ENCODE results near the gene RAB20.
"Not testable (repeated sequence)": the region's sequence is repeated elsewhere in the genome, so short reads cannot be mapped to it uniquely, and the experiment has no call there.

RAB20 gene

GRCh38 chr13:110561344-110562035 lies at the start of gene RAB20:
Gene RAB20 (minus strand): TSS chr13:110561722. CDS start chr13:110561519, 203 bp downstream.
- DNase-seq (ENCODE audit: low read depth in 2 of 3, low spot score in 2 of 3), result peak in 2 of 3 experiments; percentile 31 to 33

- no peak for DNase-seq (ENCODE audit: low read depth in 2 of 3, low spot score in 2 of 3)
Measured at GRCh38 chr13:110610955-110611595, 49.6 kb upstream of the RAB20 start.

GRCh38 chr13:110607675-110608224 lies 46.2 kb upstream of the RAB20 start:
- no peak for DNase-seq (ENCODE audit: low read depth in 2 of 3, low spot score in 2 of 3)

- not testable (repeated sequence) for DNase-seq (ENCODE audit: low read depth in 2 of 3, low spot score in 2 of 3)
Measured at GRCh38 chr13:110606281-110606680, 44.8 kb upstream of the RAB20 start.

GRCh38 chr13:110605132-110605531 lies 43.6 kb upstream of the RAB20 start:
- DNase-seq (ENCODE audit: low read depth in 2 of 3, low spot score in 2 of 3), result no peak

- no peak for DNase-seq (ENCODE audit: low read depth in 2 of 3, low spot score in 2 of 3)
Measured at GRCh38 chr13:110600980-110601379, 39.5 kb upstream of the RAB20 start.

- DNase-seq (ENCODE audit: low read depth in 2 of 3, low spot score in 2 of 3), result no peak
Measured at GRCh38 chr13:110600261-110600819, 38.8 kb upstream of the RAB20 start.

- no peak for DNase-seq (ENCODE audit: low read depth in 2 of 3, low spot score in 2 of 3)
Measured at GRCh38 chr13:110597041-110597689, 35.6 kb upstream of the RAB20 start.

- DNase-seq (ENCODE audit: low read depth in 2 of 3, low spot score in 2 of 3), result no peak
Measured at GRCh38 chr13:110593430-110594130, 32.1 kb upstream of the RAB20 start.

GRCh38 chr13:110592665-110593064 lies 31.1 kb upstream of the RAB20 start:
- DNase-seq (ENCODE audit: low read depth in 2 of 3, low spot score in 2 of 3), result no peak

GRCh38 chr13:110590577-110590976 lies 29.1 kb upstream of the RAB20 start:
- no peak for DNase-seq (ENCODE audit: low read depth in 2 of 3, low spot score in 2 of 3)

- no peak for DNase-seq (ENCODE audit: low read depth in 2 of 3, low spot score in 2 of 3)
Measured at GRCh38 chr13:110589793-110590390, 28.4 kb upstream of the RAB20 start.

- no peak for DNase-seq (ENCODE audit: low read depth in 2 of 3, low spot score in 2 of 3)
Measured at GRCh38 chr13:110583178-110583865, 21.8 kb upstream of the RAB20 start.

GRCh38 chr13:110582421-110582954 lies 21.0 kb upstream of the RAB20 start:
- DNase-seq (ENCODE audit: low read depth in 2 of 3, low spot score in 2 of 3), result no peak

GRCh38 chr13:110581506-110582185 lies 20.1 kb upstream of the RAB20 start:
- DNase-seq (ENCODE audit: low read depth in 2 of 3, low spot score in 2 of 3), result no peak

GRCh38 chr13:110580800-110581199 lies 19.3 kb upstream of the RAB20 start:
- DNase-seq (ENCODE audit: low read depth in 2 of 3, low spot score in 2 of 3), result no peak

- no peak for DNase-seq (ENCODE audit: low read depth in 2 of 3, low spot score in 2 of 3)
Measured at GRCh38 chr13:110578363-110578762, 16.8 kb upstream of the RAB20 start.

GRCh38 chr13:110576736-110577476 lies 15.4 kb upstream of the RAB20 start:
- no peak for DNase-seq (ENCODE audit: low read depth in 2 of 3, low spot score in 2 of 3)

- DNase-seq (ENCODE audit: low read depth in 2 of 3, low spot score in 2 of 3), result no peak
Measured at GRCh38 chr13:110576070-110576394, 14.5 kb upstream of the RAB20 start.
